HG03175 (cell line): ENCODE measurements around the gene FAM9B.

Experiments
- ATAC-seq: cut with Tn5 transposase; IDR thresholded peaks from one replicate; pipeline ENCODE4 v1.9.1; 2021; ENCODE audit warnings: mild to moderate bottlenecking, moderate library complexity; ENCODE audit not compliant: unreplicated experiment

FAM9B gene

GRCh38 chrX:8981723-8982122, 52.2 kb downstream of the FAM9B start:
- no peak for ATAC-seq

DNA sequence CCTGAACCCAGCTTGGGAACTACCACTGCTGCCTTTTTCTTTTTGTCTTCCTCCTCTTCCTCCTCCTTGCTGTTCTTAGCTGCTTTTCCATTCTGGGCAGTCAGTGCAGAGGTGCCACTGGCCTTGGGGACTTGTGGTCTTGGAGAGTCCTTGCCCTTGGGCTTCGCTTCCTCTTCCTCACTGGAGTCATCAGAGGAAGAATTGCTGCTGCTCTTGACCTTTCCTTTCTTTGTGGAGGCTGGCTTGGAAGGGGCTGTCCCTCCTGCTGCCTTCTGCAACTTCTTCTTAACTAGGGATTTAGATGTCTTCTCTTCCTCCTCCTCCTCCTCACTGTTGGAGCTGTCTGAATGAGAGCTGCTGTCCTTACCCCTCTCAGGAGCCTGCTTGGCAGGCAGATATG, 53.2 kb downstream of the FAM9B start:
- no peak for ATAC-seq
